GM12873 (cell line): Measurements from ENCODE around the gene PRKCD.

ENCODE experiments used
- CTCF ChIP-seq: IDR thresholded peaks from 2 replicates; pipeline ENCODE4 v1.5.1; 2012; ENCODE audit warnings: low read depth, mild to moderate bottlenecking, moderate library complexity, low read length, control low read depth; ENCODE audit not compliant: insufficient read depth; ENCODE audit errors: missing control alignments

Gene PRKCD

DNA sequence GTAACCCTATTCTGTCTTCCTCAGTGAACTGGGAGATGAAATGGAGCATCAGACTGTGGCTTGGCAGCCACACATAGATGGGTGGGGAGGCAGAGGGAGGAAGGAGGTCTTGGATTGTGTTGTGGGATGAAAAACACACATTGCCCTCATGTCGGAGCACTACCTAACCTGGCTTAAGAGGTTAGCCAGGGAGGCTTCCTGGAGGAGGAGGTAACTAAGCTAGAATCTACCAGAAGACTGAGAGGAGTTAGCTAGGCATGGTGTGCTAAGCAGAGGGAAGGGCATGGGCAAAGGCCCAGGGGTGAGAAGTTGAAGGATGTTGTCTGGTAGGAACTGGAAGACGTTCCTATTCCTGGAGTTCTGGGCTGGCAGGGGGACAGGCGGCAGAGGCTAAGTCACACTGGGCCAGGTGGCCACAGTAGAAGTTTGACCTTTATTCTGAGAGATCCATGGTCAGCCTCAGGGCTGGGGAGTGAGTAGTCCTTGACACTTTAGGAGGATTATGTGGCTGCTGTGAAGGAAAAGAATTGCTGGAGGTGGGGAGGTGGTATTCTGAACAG, 7.7 kb upstream of the PRKCD start:
- no peak for TF ChIP-seq CTCF

DNA sequence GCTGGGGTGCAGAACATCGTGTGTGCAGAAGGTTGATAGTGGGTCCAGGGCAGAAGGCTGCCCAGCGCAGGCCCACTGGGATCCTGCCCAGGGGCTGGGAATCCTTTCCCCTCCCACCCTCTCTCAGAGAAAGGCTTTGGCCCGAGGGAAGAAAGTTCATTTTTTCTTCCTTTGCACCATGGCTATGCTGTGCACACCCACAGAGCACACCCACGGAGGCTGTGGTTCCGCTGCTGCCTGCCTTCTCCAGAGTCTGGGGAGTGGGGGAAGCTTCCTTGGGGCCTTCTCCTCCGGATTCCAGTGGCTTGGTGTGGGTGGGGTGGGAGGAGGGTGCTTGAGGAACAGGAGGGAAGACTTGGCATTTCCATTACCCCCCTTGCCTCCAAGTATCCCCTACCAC, 7.0 kb upstream of the PRKCD start:
- TF ChIP-seq CTCF: no peak

- TF ChIP-seq CTCF: no peak
Observed at GRCh38 chr3:53154881-53155285, 6.1 kb upstream of the PRKCD start.

- no peak for TF ChIP-seq CTCF
Observed at GRCh38 chr3:53155760-53156159, 5.2 kb upstream of the PRKCD start.

GRCh38 chr3:53156368-53156834, 4.6 kb upstream of the PRKCD start:
- TF ChIP-seq CTCF: no peak

GRCh38 chr3:53157974-53158580, 2.9 kb upstream of the PRKCD start:
- no peak for TF ChIP-seq CTCF

- TF ChIP-seq CTCF: no peak
Observed at GRCh38 chr3:53158765-53159155, 2.2 kb upstream of the PRKCD start.
